Right lung (tissue), 5 donors: ENCODE measurements around the gene TMEM121B. TPM values are rescaled to one million over a fixed set of nuclear protein-coding genes. Genes with fewer than 3 reads are reported as not detected.

Experiments used
- DNase-seq, 2 donors: peaks; one replicate each; pipeline ENCODE4 v3.0.0-alpha.2; 2013
- polyA plus RNA-seq, 5 donors: library from polyadenylated mRNA; unstranded; fragments of 120-200 nt; gene quantifications; one replicate each; pipeline versions ENCODE4 v1.2.1 to v1.2.3, GENCODE V29; 2013; ENCODE audit warnings: inconsistent platforms in 1 of 5, low replicate concordance in 1 of 5; ENCODE audit not compliant: insufficient read length in 5 of 5, insufficient read depth in 1 of 5

TMEM121B gene
- polyA plus RNA-seq, 5 donors = 0.51 to 1.1 (median 0.77) TPM

DNA sequence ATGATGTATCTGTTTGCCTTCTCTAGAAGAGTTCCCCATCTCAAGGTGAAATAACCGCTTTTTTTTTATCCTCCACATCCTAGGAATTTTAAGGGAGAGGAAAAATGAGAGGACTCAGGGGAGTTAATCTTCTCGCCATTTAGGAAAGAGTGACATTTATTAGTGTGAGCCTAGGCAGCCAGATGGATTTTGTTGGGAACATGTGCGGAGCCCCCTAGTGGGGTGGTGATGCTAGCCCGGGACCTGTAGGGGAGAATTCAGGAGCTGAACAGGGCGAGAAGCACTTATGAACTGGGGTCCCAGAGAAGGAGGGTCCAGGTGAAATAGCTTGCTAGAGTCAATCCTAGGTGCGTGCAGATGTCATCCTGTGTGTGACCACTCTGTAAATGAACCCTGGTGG, 25.6 kb downstream of the TMEM121B start:
- DNase-seq = no peak

DNA sequence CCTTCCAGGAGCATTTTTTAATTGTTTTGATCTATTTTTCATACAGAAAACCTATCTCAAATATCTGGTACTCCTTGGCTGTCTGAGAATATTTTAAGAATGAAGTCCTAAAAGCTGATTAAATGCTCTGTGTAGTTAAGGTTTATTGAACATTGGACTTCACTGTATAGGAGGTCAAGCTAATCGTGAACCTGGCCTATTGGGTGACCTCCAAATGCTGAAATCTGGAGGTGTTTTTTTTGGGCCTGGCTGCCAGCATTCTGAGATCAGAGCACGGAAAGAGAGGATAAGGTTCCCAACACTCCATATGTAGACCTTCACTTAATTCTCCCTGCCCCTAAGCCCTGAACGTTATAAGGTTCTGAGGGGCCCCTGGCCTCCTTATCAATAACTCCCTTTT, 28.1 kb downstream of the TMEM121B start:
- no peak for DNase-seq

DNA sequence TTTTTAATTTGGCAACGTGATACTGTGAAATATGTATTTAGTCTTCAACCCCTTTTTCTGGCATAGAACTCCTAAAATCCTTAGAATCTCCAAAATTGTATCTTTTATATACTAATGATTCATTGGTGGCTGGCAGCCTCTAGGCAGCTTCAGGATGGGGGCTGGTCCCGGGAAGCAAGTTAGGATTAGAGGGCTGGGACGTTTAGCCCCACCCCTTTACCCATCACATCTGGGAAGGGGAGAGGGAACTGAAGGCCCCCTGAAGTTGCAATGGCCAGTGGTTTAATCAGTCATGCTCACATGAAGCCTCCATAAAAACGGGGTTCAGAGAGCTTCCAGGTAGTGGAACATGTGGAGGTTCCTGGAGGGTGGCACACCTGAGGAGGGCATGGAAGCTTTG, 29.3 kb downstream of the TMEM121B start:
- no peak for DNase-seq

DNA sequence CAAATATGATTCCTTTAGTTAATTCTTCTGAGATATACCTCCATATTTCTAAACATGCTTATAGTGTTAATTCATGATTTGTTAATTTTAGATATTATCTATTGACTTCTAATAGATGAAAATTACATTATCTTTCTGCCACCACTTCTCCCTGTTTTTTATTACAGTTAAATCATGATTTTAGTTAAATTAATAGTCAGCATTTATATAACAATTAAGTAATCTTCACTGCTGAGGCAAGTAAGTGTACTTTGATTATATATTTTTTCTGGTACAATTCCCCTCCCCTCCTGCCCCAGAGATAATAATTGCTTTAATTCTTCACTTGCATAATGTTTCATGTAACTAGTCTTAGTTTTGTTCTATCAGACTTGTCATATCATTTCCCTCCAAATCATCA, 30.6 kb downstream of the TMEM121B start:
- DNase-seq = no peak

DNA sequence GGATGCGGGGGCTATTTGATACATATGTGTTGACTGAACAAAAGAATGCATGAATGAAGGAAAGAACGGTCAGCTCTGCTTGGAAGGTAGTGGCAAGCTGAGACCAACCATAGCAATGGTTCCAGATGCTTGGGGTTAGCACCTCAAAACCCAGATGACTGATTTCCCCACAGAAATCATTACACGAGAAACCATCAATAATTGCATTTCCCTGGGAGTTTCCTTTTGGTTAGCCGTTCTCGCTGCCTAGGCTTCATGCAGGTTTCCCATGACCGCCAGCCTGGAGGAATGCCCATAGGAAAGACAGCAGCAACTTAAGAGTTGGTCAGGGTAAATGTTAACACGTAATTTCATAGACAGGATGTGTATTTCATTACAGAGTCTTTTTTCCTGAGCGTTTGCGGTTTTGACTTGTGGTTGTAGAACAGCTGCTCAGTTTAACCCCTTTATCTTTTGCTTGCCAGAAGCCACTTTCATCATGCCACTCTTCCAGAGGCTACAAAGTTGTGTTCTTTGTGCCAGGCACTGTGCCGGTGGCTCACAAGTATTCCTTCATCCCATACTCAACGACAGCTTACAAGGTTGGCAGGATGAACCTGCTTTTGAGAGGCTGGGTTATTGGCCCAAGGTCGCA, 33.5 kb downstream of the TMEM121B start:
- DNase-seq = no peak

DNA sequence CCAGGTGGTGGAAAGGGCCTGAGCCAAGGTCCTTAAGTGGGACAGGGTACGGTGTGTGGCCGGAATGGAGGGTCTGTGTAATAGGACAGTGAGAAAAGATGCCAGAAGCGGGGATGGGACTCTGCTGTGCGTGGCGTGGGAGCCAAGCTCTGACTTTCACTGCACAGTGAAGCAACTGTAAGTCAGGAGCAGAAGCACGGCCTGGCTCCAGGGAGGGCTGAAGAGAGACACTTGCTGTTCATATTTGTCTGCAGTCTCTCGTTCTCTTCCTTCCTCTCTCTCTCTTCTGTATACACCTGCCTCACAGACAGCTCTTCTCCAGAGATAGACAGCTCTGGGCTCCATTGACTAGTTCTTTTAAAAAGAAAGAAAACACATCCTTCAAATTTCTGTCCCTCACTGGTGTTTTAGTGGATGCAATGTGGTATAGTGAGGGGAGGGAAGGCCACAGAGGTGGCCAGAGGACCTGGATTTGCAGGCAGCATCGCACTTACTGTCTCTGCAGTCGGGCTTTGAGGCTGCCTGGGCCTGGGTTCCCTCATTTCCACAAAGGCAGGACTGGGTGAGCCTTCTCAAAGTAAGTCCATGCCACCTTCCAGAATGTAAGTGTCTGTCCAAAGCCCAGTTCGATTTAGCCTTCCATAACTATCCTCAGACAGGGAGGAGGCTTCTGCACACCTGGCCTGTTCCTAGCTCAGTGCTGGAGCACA, 34.2 kb downstream of the TMEM121B start:
- DNase-seq = no peak

DNA sequence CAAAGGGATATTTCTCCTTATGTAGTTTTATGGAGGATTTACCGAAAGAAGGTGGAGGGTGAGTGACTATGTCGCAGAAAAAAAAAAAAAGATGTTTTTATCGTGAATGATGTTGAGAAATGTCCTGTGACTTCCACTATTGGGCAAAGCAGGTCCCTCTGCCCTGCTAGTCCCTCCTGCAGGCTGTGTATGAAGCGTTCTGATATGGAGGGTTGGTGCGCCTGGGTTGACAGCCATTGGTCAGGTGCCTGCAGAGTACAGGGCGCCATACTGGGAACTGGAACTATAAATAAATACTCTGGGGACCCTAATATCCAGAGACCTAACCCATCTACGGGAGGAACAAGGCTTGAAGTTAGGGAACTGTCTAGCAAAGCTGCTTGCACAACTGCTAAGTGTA, 34.9 kb downstream of the TMEM121B start:
- no peak for DNase-seq

DNA sequence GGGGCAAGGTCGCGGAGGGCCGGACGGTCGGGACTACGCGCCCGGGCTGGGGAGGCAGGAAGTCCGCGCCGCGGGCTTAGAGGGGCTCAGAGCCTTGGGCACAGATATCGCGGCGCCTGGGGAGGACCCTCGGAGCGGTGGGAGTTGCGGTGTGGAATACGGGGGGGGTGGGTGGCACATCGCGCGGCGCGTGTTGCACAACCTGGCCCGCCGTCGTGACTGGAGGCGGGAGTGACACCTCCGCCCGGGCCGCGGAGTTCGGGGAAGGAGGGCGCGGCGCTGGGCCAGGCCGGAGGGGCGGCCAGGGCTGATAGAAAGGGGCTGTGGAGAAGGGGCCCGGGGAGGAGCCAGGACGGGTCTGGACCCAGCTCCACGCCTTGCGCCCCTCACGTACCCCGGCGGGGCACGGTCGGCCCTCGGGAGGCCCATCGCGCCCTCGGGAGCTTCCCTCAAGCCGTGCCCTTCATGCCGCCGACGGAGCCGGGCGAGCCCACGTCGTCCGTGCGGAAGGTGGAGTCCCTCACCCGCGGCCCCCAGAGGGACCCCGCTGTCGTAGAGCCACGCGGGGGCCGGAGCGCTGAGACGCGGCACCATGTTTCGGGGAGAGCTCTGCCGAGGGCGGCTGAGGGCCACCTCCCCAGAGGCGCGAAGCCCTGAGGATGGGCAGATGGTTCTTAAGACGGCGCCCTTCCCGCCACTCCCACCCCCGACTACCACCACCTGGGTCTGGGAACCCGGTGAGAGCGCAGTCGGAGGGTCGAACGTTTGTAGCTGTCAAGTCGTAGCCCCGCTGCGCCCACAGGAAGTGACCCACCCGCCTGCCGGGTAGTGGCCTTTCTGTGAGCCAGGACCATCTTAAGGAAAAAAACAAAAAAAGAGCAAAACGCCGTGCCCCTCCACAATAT, 35.6 kb downstream of the TMEM121B start:
- peak in 1 of 2 donors; percentile 19 for DNase-seq

DNA sequence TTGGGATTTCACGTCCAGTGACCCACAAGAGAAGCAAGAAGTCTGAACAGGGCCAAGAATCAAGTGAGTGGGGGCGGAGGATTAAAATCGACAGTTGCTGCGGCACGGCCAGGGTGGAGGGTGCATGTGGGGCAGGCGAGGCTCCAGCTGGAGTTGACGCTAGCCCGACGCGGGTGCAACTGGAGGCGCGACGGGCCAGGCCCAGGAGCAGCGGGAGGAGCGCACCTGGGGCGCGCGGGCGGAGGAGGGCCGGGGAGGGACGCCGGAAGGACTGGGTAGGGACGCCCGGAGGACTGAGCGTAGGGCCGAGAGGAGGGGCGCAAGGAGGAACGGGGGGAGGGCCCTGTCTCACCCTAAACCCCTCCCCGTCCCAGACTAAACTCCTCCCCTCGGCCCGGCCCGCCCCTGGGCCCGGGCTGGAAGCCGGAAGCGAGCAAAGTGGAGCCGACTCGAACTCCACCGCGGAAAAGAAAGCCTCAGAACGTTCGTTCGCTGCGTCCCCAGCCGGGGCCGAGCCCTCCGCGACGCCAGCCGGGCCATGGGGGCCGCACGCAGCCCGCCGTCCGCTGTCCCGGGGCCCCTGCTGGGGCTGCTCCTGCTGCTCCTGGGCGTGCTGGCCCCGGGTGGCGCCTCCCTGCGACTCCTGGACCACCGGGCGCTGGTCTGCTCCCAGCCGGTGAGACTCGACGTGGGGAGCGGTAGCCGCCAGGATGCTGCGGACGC, 36.4 kb downstream of the TMEM121B start, which contains the start of gene IL17RA:
Gene IL17RA (plus strand): TSS at position 447 of the 723 bp plus-strand sequence. CDS start 92 bp downstream, at position 539.
- DNase-seq = peak; percentile 86 to 87

DNA sequence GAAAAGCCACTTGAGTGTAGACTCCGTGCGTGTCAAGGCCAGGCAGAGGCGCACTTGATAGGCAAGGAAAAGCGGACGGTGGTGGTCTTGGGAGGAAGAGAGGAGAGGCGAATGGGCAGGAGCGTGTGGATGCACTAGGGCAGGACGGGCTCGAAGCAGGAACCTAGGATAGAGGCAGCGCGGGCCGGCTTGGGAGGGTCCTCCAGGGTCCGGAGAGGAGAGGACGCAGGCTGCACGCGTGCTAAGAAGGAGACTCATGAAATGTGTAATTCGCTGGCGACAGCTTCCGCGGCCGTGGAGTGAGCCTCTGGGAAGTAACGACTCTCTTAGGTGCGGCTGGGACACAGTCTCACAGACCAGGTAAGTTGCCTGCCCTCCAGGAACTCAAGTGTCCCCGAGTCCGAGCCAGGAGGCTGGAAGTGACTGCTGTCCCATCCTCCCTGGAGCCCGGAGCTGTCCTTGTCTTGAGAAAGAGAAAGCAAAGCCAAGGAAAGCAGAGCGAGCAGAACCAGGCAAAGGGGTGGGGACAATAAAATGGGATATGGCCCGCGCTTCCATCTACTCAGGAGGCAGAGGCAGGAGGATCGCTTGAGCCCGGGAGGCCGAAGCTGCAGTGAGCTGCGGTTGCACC, 37.2 kb downstream of the TMEM121B start:
- DNase-seq = no peak

DNA sequence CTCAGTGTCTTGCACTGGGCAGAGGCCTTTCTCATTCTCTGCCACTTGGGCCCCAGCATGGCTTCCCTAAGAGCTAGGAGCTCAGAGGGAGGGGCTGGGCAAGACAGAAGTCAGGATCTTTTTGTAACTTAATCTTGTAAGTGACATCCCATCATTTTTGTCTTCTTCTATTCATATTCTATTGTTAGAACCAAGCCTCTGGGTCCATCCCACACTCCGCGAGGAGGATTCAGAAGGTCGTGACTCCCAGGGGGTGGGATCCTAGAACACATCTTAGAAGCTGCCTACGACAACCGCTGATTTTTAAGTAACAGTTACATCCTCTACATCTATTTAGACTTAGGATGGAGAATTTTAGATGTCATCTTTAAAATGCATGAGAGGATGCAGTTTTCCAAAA, 37.9 kb downstream of the TMEM121B start:
- no peak for DNase-seq

DNA sequence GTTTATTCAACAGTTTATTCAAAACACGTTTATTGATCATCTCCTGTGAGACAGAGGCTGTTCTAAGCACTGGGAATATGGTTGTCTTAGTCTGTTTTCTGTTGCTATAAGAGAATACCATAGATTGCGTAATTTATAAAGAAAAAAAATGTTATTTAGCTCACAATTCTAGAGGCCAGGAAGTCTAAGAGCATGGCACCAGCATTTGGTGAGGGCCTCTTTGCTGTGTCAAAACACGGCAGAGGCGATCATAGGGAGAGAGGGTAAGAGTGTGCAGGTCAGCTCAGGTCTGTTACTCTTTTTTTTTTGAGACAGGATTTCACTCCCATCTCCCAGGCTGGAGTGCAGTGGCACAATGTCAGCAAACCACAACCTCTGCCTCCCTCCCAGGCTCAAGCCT, 41.6 kb downstream of the TMEM121B start:
- no peak for DNase-seq

DNA sequence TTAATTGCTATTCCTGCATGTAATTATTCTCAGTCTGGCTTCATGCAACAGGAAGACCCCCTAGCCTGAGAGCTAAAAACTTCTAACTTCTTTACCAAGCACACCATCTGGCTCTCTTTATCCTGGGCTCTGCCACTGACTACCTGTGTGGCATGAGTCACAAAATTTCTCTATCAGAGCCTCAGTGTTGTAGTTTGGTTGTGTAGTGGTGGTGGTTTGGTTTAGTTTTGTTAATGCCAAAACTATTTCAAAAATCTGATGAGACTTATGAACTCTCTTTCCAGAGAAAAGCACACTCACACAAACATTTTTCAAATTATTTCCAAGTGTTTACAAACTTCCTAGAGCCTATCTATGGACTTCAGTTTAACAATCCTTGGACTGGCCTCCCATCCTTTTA, 43.9 kb downstream of the TMEM121B start:
- no peak for DNase-seq

DNA sequence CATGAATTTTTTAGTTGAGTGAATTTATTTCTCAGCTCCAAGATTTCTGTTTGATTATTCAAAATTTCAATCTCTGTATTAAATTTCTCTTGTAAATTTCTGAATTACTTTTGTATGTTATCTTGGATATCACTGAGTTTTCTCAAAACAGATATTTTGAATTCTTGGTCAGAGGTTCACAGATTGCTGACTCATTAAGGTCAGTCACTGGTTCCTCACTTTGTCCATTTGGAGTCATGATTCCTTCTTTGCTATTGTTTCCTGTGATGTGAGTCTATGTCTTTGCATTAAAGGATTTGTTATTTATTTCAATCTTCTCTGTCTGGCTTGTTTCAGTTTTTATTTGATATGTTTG, 46.5 kb downstream of the TMEM121B start:
- DNase-seq = no peak

DNA sequence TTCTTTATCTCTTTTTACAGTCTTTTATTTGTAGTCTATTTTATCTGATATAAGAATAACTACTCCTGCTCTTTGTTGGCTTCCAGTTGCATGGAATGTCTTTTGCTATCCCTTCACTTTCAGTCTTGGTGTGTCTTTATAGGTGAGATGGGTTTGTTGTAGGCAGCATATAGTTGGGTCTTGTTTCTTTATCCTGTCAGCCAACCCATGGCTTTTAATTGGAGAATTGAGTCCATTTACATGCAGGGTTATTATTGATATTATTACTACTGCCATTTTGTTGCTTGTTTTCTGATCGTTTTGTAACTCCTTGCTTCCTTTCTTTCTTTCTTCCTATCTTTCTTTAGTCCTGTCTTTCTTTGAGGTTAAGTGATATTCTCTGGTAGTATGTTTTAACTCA, 48.3 kb downstream of the TMEM121B start:
- no peak for DNase-seq

Other genes with a start within 250 kb of the TMEM121B start
- not detected for gene GAB4, start 113.1 kb downstream of the TMEM121B start, polyA plus RNA-seq
- gene IL17RA, start 36.4 kb downstream of the TMEM121B start, polyA plus RNA-seq = 10 to 100 TPM in 1 of 5 donors, 1 to 10 TPM in 4; 7.5 to 10.1 (median 8.7) TPM
- gene HDHD5, start 37.9 kb upstream of the TMEM121B start, polyA plus RNA-seq = 10 to 100 TPM; 28.2 to 41.1 (median 33.2) TPM
- 10 to 100 TPM; 22.0 to 84.0 (median 42.5) TPM for gene ADA2, start 98.1 kb upstream of the TMEM121B start, polyA plus RNA-seq
- 10 to 100 TPM; 13.5 to 19.4 (median 16.5) TPM for gene CECR2, start 248.1 kb upstream of the TMEM121B start, polyA plus RNA-seq